Measurements from ENCODE around the gene NUTM2E.
"Not testable (repeated sequence)": the region's sequence is repeated elsewhere in the genome, so short reads cannot be mapped to it uniquely, and the experiment has no call there.

The NUTM2E gene

DNA sequence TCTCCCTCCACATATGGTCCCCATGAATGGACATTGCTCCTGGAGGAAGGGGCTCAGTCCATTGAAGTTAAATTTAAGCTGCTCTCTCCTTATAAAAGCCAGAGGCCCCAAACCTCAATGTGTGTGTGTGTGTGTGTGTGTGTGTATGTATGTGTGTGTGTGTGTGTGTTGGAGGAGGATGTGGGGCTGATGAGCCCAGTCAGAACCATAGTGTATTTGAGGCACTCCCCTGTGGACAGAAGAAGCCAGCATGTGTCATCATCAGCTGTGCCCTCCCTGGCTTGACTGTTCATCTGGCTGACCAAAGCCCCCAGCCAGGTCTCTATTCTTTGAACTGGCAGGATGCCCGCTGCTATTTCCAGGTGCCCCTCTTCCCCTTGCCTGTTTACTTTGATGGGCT, 35.7 kb downstream of the NUTM2E start:
- H3K4me2 ChIP-seq (ENCODE audit: insufficient read depth, low read length, poor library complexity, severe bottlenecking); H2AFZ ChIP-seq (ENCODE audit: low read length); H3K4me1 ChIP-seq (ENCODE audit: control insufficient read depth in 2 of 2, insufficient read depth in 1 of 2, low read depth in 1 of 2, low read length in 2 of 2); H2BK5ac ChIP-seq (ENCODE audit: low read length); H3K18ac ChIP-seq (ENCODE audit: low read length); H3K4ac ChIP-seq (ENCODE audit: low read length); H3K23ac ChIP-seq (ENCODE audit: low read depth, low read length, poor library complexity); H3K27ac ChIP-seq (replicated peaks; ENCODE audit: low read length); H3K14ac ChIP-seq (ENCODE audit: low read length); H2BK15ac ChIP-seq (ENCODE audit: low read length); H2BK120ac ChIP-seq (ENCODE audit: low read depth, low read length); H4K91ac ChIP-seq (ENCODE audit: low read depth, low read length, poor library complexity); H2BK12ac ChIP-seq (ENCODE audit: low read length); H4K8ac ChIP-seq (ENCODE audit: low read depth, low read length); H3K9ac ChIP-seq (ENCODE audit: low read depth, low read length, poor library complexity); DNase-seq (ENCODE audit: low spot score); H3K27me3 ChIP-seq (ENCODE audit: control insufficient read depth in 3 of 3, insufficient read depth in 3 of 3, low read depth in 1 of 3, low read length in 3 of 3); H3K9me3 ChIP-seq (replicated peaks in 1 of 2; ENCODE audit: control insufficient read depth in 2 of 2, insufficient read depth in 1 of 2, low read depth in 1 of 2, low read length in 2 of 2); H3K79me1 ChIP-seq (ENCODE audit: low read depth, low read length); H2AK5ac ChIP-seq (ENCODE audit: low read depth, low read length); H3K4me3 ChIP-seq (ENCODE audit: low read length in 2 of 2); H3K36me3 ChIP-seq (replicated peaks in 1 of 2; ENCODE audit: control insufficient read depth in 2 of 2, insufficient read depth in 2 of 2, low read length in 2 of 2): not testable (repeated sequence)
- WGBS, 2 donors (ENCODE audit: extremely low coverage in 2 of 2, insufficient read length in 2 of 2, insufficient replicate concordance in 1 of 2), result no CpG with 5 or more reads among the region's 1 CpG

DNA sequence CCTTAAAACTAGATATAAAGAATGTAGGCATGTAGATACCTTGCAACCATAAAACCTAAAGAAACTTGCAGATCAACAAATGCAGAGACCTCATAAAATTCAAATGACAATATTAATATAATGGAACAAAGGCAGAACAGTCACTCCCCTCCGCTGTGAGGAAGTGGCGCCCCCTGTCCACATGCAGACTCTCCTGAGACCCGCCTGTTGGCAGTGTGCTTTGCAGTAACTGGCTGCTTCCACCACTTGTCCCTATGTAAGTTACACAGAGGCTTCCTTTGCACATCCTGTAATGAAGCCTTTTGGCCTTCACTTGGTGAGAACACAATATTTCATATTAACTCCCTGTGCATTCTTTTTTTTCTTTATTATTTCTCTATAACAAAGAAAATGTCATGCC, 36.3 kb downstream of the NUTM2E start:
- not testable (repeated sequence) for H3K9ac ChIP-seq (ENCODE audit: low read depth, low read length, poor library complexity); H3K4ac ChIP-seq (ENCODE audit: low read length); H3K4me3 ChIP-seq (ENCODE audit: low read length in 2 of 2); H3K36me3 ChIP-seq (replicated peaks in 1 of 2; ENCODE audit: control insufficient read depth in 2 of 2, insufficient read depth in 2 of 2, low read length in 2 of 2); H3K79me1 ChIP-seq (ENCODE audit: low read depth, low read length); H2BK12ac ChIP-seq (ENCODE audit: low read length); H4K8ac ChIP-seq (ENCODE audit: low read depth, low read length); H3K9me3 ChIP-seq (replicated peaks in 1 of 2; ENCODE audit: control insufficient read depth in 2 of 2, insufficient read depth in 1 of 2, low read depth in 1 of 2, low read length in 2 of 2); H3K27ac ChIP-seq (replicated peaks; ENCODE audit: low read length); H3K4me1 ChIP-seq (ENCODE audit: control insufficient read depth in 2 of 2, insufficient read depth in 1 of 2, low read depth in 1 of 2, low read length in 2 of 2); H2BK15ac ChIP-seq (ENCODE audit: low read length); H3K18ac ChIP-seq (ENCODE audit: low read length); H2BK120ac ChIP-seq (ENCODE audit: low read depth, low read length); H4K91ac ChIP-seq (ENCODE audit: low read depth, low read length, poor library complexity); H3K23ac ChIP-seq (ENCODE audit: low read depth, low read length, poor library complexity); H2BK5ac ChIP-seq (ENCODE audit: low read length); DNase-seq (ENCODE audit: low spot score); H2AFZ ChIP-seq (ENCODE audit: low read length); H3K14ac ChIP-seq (ENCODE audit: low read length); H3K27me3 ChIP-seq (ENCODE audit: control insufficient read depth in 3 of 3, insufficient read depth in 3 of 3, low read depth in 1 of 3, low read length in 3 of 3); H2AK5ac ChIP-seq (ENCODE audit: low read depth, low read length); H3K4me2 ChIP-seq (ENCODE audit: insufficient read depth, low read length, poor library complexity, severe bottlenecking)
- no CpG with 5 or more reads among the region's 3 CpGs for WGBS, 2 donors (ENCODE audit: extremely low coverage in 2 of 2, insufficient read length in 2 of 2, insufficient replicate concordance in 1 of 2)

DNA sequence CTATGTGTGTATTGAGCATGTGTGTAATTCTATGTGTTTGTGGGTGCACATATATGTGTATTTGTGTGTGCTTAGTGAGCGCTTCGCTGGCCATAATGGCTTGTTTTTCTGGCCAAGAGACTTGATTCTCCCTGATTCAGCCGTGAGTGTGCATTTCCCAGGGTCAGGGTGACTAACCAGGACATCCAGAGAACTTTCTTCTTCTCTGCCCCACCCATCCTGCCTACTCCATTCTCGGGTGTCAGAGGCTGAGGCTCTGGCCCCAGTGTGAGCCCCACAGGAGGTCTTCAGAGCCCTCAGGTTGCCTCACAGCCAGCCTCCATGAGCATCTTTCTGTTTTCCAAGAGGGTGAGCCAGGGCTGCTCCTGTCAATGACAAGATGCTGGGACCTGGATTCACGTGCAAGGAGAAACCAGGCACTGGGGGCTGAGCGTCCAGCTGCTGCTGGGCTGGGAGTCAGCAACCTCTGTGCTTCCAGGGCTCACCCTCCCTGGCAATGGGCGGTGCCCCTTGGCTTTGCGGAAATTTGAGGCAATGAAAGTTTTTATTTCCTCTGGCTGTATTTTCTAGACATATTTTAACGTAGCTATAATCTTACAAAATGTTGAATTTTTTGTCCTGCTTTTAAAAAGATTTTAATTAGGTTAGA, 40.5 kb downstream of the NUTM2E start:
- not testable (repeated sequence) for H3K23ac ChIP-seq (ENCODE audit: low read depth, low read length, poor library complexity); H2AK5ac ChIP-seq (ENCODE audit: low read depth, low read length); H3K9me3 ChIP-seq (replicated peaks in 1 of 2; ENCODE audit: control insufficient read depth in 2 of 2, insufficient read depth in 1 of 2, low read depth in 1 of 2, low read length in 2 of 2); H3K27me3 ChIP-seq (ENCODE audit: control insufficient read depth in 3 of 3, insufficient read depth in 3 of 3, low read depth in 1 of 3, low read length in 3 of 3); H4K91ac ChIP-seq (ENCODE audit: low read depth, low read length, poor library complexity); H3K4me2 ChIP-seq (ENCODE audit: insufficient read depth, low read length, poor library complexity, severe bottlenecking); H3K18ac ChIP-seq (ENCODE audit: low read length); H2AFZ ChIP-seq (ENCODE audit: low read length); H4K8ac ChIP-seq (ENCODE audit: low read depth, low read length); H3K79me1 ChIP-seq (ENCODE audit: low read depth, low read length); H2BK12ac ChIP-seq (ENCODE audit: low read length); H3K4me3 ChIP-seq (ENCODE audit: low read length in 2 of 2); DNase-seq (ENCODE audit: low spot score); H2BK5ac ChIP-seq (ENCODE audit: low read length); H3K14ac ChIP-seq (ENCODE audit: low read length); H2BK15ac ChIP-seq (ENCODE audit: low read length); H3K4ac ChIP-seq (ENCODE audit: low read length); H3K9ac ChIP-seq (ENCODE audit: low read depth, low read length, poor library complexity); H3K4me1 ChIP-seq (ENCODE audit: control insufficient read depth in 2 of 2, insufficient read depth in 1 of 2, low read depth in 1 of 2, low read length in 2 of 2); H2BK120ac ChIP-seq (ENCODE audit: low read depth, low read length); H3K27ac ChIP-seq (replicated peaks; ENCODE audit: low read length); H3K36me3 ChIP-seq (replicated peaks in 1 of 2; ENCODE audit: control insufficient read depth in 2 of 2, insufficient read depth in 2 of 2, low read length in 2 of 2)
- WGBS, 2 donors (ENCODE audit: extremely low coverage in 2 of 2, insufficient read length in 2 of 2, insufficient replicate concordance in 1 of 2), result no CpG with 5 or more reads among the region's 9 CpGs

- H3K14ac ChIP-seq (ENCODE audit: low read length); H3K79me1 ChIP-seq (ENCODE audit: low read depth, low read length); H3K4me1 ChIP-seq (ENCODE audit: control insufficient read depth in 2 of 2, insufficient read depth in 1 of 2, low read depth in 1 of 2, low read length in 2 of 2); H3K4me3 ChIP-seq (ENCODE audit: low read length in 2 of 2); H2BK12ac ChIP-seq (ENCODE audit: low read length); H2BK5ac ChIP-seq (ENCODE audit: low read length); H3K27ac ChIP-seq (replicated peaks; ENCODE audit: low read length); H2AFZ ChIP-seq (ENCODE audit: low read length); H3K36me3 ChIP-seq (replicated peaks in 1 of 2; ENCODE audit: control insufficient read depth in 2 of 2, insufficient read depth in 2 of 2, low read length in 2 of 2); H3K27me3 ChIP-seq (ENCODE audit: control insufficient read depth in 3 of 3, insufficient read depth in 3 of 3, low read depth in 1 of 3, low read length in 3 of 3); H3K4me2 ChIP-seq (ENCODE audit: insufficient read depth, low read length, poor library complexity, severe bottlenecking); H4K91ac ChIP-seq (ENCODE audit: low read depth, low read length, poor library complexity); H2BK120ac ChIP-seq (ENCODE audit: low read depth, low read length); H3K9me3 ChIP-seq (replicated peaks in 1 of 2; ENCODE audit: control insufficient read depth in 2 of 2, insufficient read depth in 1 of 2, low read depth in 1 of 2, low read length in 2 of 2); H3K18ac ChIP-seq (ENCODE audit: low read length); DNase-seq (ENCODE audit: low spot score); H2AK5ac ChIP-seq (ENCODE audit: low read depth, low read length); H4K8ac ChIP-seq (ENCODE audit: low read depth, low read length); H2BK15ac ChIP-seq (ENCODE audit: low read length); H3K9ac ChIP-seq (ENCODE audit: low read depth, low read length, poor library complexity); H3K4ac ChIP-seq (ENCODE audit: low read length); H3K23ac ChIP-seq (ENCODE audit: low read depth, low read length, poor library complexity): not testable (repeated sequence)
- no CpG with 5 or more reads among the region's 7 CpGs for WGBS, 2 donors (ENCODE audit: extremely low coverage in 2 of 2, insufficient read length in 2 of 2, insufficient replicate concordance in 1 of 2)
Measured at GRCh38 chr10:79868023-79868422, 41.5 kb downstream of the NUTM2E start.

Measured in neuronal stem cell (in vitro differentiated cells).